ENCODE results near the gene SARNP.

SARNP gene

DNA sequence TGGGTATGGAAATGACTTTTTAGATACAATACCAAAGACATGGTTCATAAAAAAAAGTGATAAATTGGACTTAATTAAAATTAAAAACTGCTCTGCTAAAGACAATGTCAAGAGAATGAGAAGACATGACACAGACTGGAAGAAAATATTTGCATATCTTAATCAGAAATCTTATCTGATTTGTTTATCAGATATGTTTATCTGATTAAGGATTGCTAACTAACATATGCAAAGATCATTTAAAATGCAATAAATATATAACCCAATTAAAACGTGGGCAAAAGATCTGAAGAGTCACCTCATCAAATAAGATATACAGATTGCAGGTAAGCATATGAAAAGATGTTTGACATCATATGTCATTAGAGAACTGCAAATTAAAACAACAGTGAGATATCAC, 35.2 kb upstream of the SARNP start:
- Histone ChIP-seq H3K79me2 (ENCODE audit: insufficient read depth, low read length) (no peaks in the 10 kb centered on the region), H2AFZ (ENCODE audit: low read depth, low read length, severe bottlenecking) (no peak overlapping the region), H4K20me1 (ENCODE audit: low read depth, low read length) (no peaks in the 10 kb centered on the region), H3K4me2 (ENCODE audit: low read depth, low read length, poor library complexity, severe bottlenecking) (no peak overlapping the region), H3K27me3 (ENCODE audit: low read length) (peaks cover 4% of the 10 kb centered on the region; the same call in 1 of the 2 replicates), H3K36me3 (ENCODE audit: low read length) (no peaks in the 10 kb centered on the region), H3K9me2 (replicated peaks; ENCODE audit: insufficient read depth, low read length) (no peaks in the 10 kb centered on the region), H3K9me3 (ENCODE audit: insufficient read depth, low read length) (no peaks in the 10 kb centered on the region), H3K4me3 (ENCODE audit: insufficient read depth, low read length, poor library complexity, severe bottlenecking) (no peak overlapping the region), H3K27ac (ENCODE audit: low read depth, low read length) (no peak overlapping the region), H3F3A (ENCODE audit: insufficient read depth) (no peaks in the 10 kb centered on the region), H3K9ac (ENCODE audit: low read length) (no peak overlapping the region)
- TF ChIP-seq EZH2phosphoT487 (conservative IDR thresholded peaks at IDR 0.05; ENCODE audit: low read length) (no peak), CTCF (IDR thresholded peaks at IDR 0.05; ENCODE audit: insufficient read depth, low read length, poor library complexity, severe bottlenecking) (no peak)

- no peaks in the 10 kb centered on the region for H3K79me2 ChIP-seq (ENCODE audit: insufficient read depth, low read length)
- no peak overlapping the region for H2AFZ ChIP-seq (ENCODE audit: low read depth, low read length, severe bottlenecking)
- H3K9me3 ChIP-seq (ENCODE audit: insufficient read depth, low read length), result no peaks in the 10 kb centered on the region
- H4K20me1 ChIP-seq (ENCODE audit: low read depth, low read length), result no peaks in the 10 kb centered on the region
- H3K27me3 ChIP-seq (ENCODE audit: low read length), result peaks cover 4% of the 10 kb centered on the region; the same call in 1 of the 2 replicates
- no peaks in the 10 kb centered on the region for H3K36me3 ChIP-seq (ENCODE audit: low read length)
- TF ChIP-seq EZH2phosphoT487 (conservative IDR thresholded peaks at IDR 0.05; ENCODE audit: low read length), result no peak
- H3K4me2 ChIP-seq (ENCODE audit: low read depth, low read length, poor library complexity, severe bottlenecking), result no peak overlapping the region
- H3F3A ChIP-seq (ENCODE audit: insufficient read depth), result no peaks in the 10 kb centered on the region
- no peak overlapping the region for H3K4me3 ChIP-seq (ENCODE audit: insufficient read depth, low read length, poor library complexity, severe bottlenecking)
- no peaks in the 10 kb centered on the region for H3K9me2 ChIP-seq (replicated peaks; ENCODE audit: insufficient read depth, low read length)
- H3K27ac ChIP-seq (ENCODE audit: low read depth, low read length), result no peak overlapping the region
- H3K9ac ChIP-seq (ENCODE audit: low read length), result no peak overlapping the region
These were observed 33.4 kb upstream of the SARNP start for GRCh38 chr12:55850893-55851292.

DNA sequence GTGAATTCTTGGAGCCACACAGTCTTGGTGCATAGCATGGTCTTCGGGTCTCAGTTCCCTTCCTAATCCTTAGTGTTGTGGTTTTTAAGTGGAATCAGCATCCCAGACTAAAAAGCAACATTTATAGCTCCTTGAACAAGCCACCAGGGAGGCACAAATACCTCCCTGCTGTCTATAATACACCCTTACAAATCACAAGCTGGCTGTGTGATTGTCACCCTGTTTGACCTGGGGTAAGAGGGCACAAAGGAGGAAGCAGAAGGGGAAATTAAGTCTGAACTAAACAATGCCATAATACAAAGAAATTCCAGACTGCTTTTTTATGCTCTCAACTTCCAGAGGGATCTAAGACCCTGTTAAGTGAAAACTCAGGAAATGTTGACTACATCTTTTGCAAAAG, 32.9 kb upstream of the SARNP start:
- Histone ChIP-seq H3K4me3 (ENCODE audit: insufficient read depth, low read length, poor library complexity, severe bottlenecking) (no peak overlapping the region), H2AFZ (ENCODE audit: low read depth, low read length, severe bottlenecking) (no peak overlapping the region), H3K9me2 (replicated peaks; ENCODE audit: insufficient read depth, low read length) (no peaks in the 10 kb centered on the region), H3K27me3 (ENCODE audit: low read length) (peaks cover 4% of the 10 kb centered on the region; the same call in 1 of the 2 replicates), H3K36me3 (ENCODE audit: low read length) (no peaks in the 10 kb centered on the region), H3F3A (ENCODE audit: insufficient read depth) (no peaks in the 10 kb centered on the region), H3K27ac (ENCODE audit: low read depth, low read length) (no peak overlapping the region), H3K79me2 (ENCODE audit: insufficient read depth, low read length) (no peaks in the 10 kb centered on the region), H3K9me3 (ENCODE audit: insufficient read depth, low read length) (no peaks in the 10 kb centered on the region), H4K20me1 (ENCODE audit: low read depth, low read length) (no peaks in the 10 kb centered on the region), H3K9ac (ENCODE audit: low read length) (no peak overlapping the region), H3K4me2 (ENCODE audit: low read depth, low read length, poor library complexity, severe bottlenecking) (no peak overlapping the region)
- TF ChIP-seq CTCF (IDR thresholded peaks at IDR 0.05; ENCODE audit: insufficient read depth, low read length, poor library complexity, severe bottlenecking), result no peak
- TF ChIP-seq EZH2phosphoT487 (conservative IDR thresholded peaks at IDR 0.05; ENCODE audit: low read length), result no peak

- Histone ChIP-seq H3K27me3 (ENCODE audit: low read length) (peaks cover 4% of the 10 kb centered on the region; the same call in 1 of the 2 replicates), H3K4me3 (ENCODE audit: insufficient read depth, low read length, poor library complexity, severe bottlenecking) (no peak overlapping the region), H3K9me3 (ENCODE audit: insufficient read depth, low read length) (no peaks in the 10 kb centered on the region), H3K36me3 (ENCODE audit: low read length) (no peaks in the 10 kb centered on the region), H3K9me2 (replicated peaks; ENCODE audit: insufficient read depth, low read length) (no peaks in the 10 kb centered on the region), H3K4me2 (ENCODE audit: low read depth, low read length, poor library complexity, severe bottlenecking) (no peak overlapping the region), H2AFZ (ENCODE audit: low read depth, low read length, severe bottlenecking) (no peak overlapping the region), H3F3A (ENCODE audit: insufficient read depth) (no peaks in the 10 kb centered on the region), H4K20me1 (ENCODE audit: low read depth, low read length) (no peaks in the 10 kb centered on the region), H3K27ac (ENCODE audit: low read depth, low read length) (no peak overlapping the region), H3K79me2 (ENCODE audit: insufficient read depth, low read length) (no peaks in the 10 kb centered on the region), H3K9ac (ENCODE audit: low read length) (no peak overlapping the region)
- TF ChIP-seq CTCF (IDR thresholded peaks at IDR 0.05; ENCODE audit: insufficient read depth, low read length, poor library complexity, severe bottlenecking) (no peak), EZH2phosphoT487 (conservative IDR thresholded peaks at IDR 0.05; ENCODE audit: low read length) (no peak)
These were observed 32.3 kb upstream of the SARNP start for GRCh38 chr12:55849616-55850343.
